GM12878 (cell line): ENCODE results near the gene RNU6-1. TPM values are rescaled to one million over a fixed set of nuclear protein-coding genes. Genes with fewer than 3 reads are reported as not detected.
A peak's percentile ranks its signal among the peaks of the same experiment; 100 is the strongest.

Source experiments
- ATAC-seq: fragments of 200-7000 bp; cut with Tn5 transposase; 3 replicates; pipeline ENCODE4 v1.9.1; 2020; ENCODE audit warnings: mild to moderate bottlenecking, moderate library complexity
- BruUV-seq: library from RNA; stranded (reverse); fragments of 400-500 nt; replicated peaks from 2 replicates; lab custom pipeline; 2021; lab: Mats Ljungman, UMichigan
- CTCF ChIA-PET: fragments of 300-600 bp; sonication (Branson Sonifier 250); formaldehyde crosslinking; extraction: SDS; loops from one replicate; lab custom pipeline; 2021; ENCODE audit warnings: inconsistent platforms; lab: Yijun Ruan, JAX
- POLR2A ChIA-PET: fragments of 350-600 bp; formaldehyde crosslinking; extraction: SDS; loops from one replicate; lab custom pipeline; 2021; ENCODE audit warnings: inconsistent platforms; lab: Charles Lee
- RAD21 ChIA-PET: fragments of 300-600 bp; sonication (Branson Sonifier 250); formaldehyde crosslinking; loops from one replicate; lab custom pipeline; 2023; ENCODE audit warnings: antibody characterized with exemption; ENCODE audit not compliant: unreplicated experiment; lab: Charles Lee
- SMC1A ChIA-PET: fragments of 300-600 bp; sonication (Branson Sonifier 250); formaldehyde crosslinking; loops from one replicate; lab custom pipeline; 2023; ENCODE audit not compliant: unreplicated experiment, uncharacterized antibody; lab: Charles Lee
- DNase-seq: peaks from one replicate; pipeline ENCODE4 v3.0.0-alpha.2; 2011; ENCODE audit warnings: low read depth, low spot score
- FAIRE-seq: peaks from 3 replicates; lab custom pipeline; 2011; peaks lifted over from hg19 to GRCh38; lab: Jason Lieb, UNC
- H2AFZ ChIP-seq: 2 replicates; pipeline ENCODE4 v1.6.0; 2011; ENCODE audit warnings: low read depth, low read length, control low read depth; ENCODE audit not compliant: control insufficient read depth
- H3K27ac ChIP-seq: 2 replicates; pipeline ENCODE4 v1.5.1; 2011; ENCODE audit warnings: control low read depth; ENCODE audit not compliant: control insufficient read depth, insufficient read depth
- H3K27me3 ChIP-seq, 2 experiments: replicated peaks in 1 of 2; 2 replicates each; pipeline versions ENCODE4 v1.6.0 to v1.6.1; 2011; ENCODE audit warnings: low read length in 1 of 2; ENCODE audit not compliant: control insufficient read depth in 2 of 2, insufficient read depth in 2 of 2
- H3K36me3 ChIP-seq, 2 experiments: 2 replicates each; pipeline ENCODE4 v1.5.1; 2011; ENCODE audit warnings: low read length in 1 of 2; ENCODE audit not compliant: control insufficient read depth in 2 of 2, insufficient read depth in 2 of 2
- H3K4me1 ChIP-seq: 2 replicates; pipeline ENCODE4 v1.6.1; 2011; ENCODE audit warnings: mild to moderate bottlenecking, low read length, moderate library complexity, mixed read lengths; ENCODE audit not compliant: control insufficient read depth, insufficient read depth
- H3K4me2 ChIP-seq: 2 replicates; pipeline ENCODE4 v1.6.0; 2011; ENCODE audit warnings: control low read depth; ENCODE audit not compliant: control insufficient read depth, insufficient read depth
- H3K4me3 ChIP-seq: fragments of 200-600 bp; sonication (generic); 2 replicates; pipeline ENCODE4 v1.5.1; 2016
- H3K79me2 ChIP-seq: 2 replicates; pipeline ENCODE4 v1.6.0; 2011; ENCODE audit warnings: low read length; ENCODE audit not compliant: control insufficient read depth, insufficient read depth
- H3K9ac ChIP-seq: 2 replicates; pipeline ENCODE4 v1.8.0; 2011; ENCODE audit warnings: low read length, control low read depth, mixed read lengths; ENCODE audit not compliant: control insufficient read depth, insufficient read depth
- H3K9me3 ChIP-seq: replicated peaks from 3 replicates; pipeline ENCODE4 v1.5.1; 2011; ENCODE audit warnings: mild to moderate bottlenecking, low read length; ENCODE audit not compliant: control insufficient read depth, insufficient read depth
- H4K20me1 ChIP-seq: 2 replicates; pipeline ENCODE4 v1.6.0; 2011; ENCODE audit not compliant: control insufficient read depth, insufficient read depth
- BACH1 ChIP-seq: fragments of 450-650 bp; IDR thresholded peaks from 2 replicates; pipeline ENCODE4 v1.6.1; 2017; ENCODE audit warnings: mild to moderate bottlenecking, borderline replicate concordance
- BRCA1 ChIP-seq: IDR thresholded peaks from 2 replicates; pipeline ENCODE4 v1.6.1; 2011; ENCODE audit warnings: low read depth, low read length, improper control_type of control experiment
- ESRRA ChIP-seq: IDR thresholded peaks from 2 replicates; pipeline ENCODE4 v1.6.1; 2012; ENCODE audit warnings: mild to moderate bottlenecking, low read length, improper control_type of control experiment
- POU2F2 ChIP-seq: IDR thresholded peaks from 3 replicates; pipeline ENCODE4 v1.6.1; 2011; ENCODE audit warnings: low read depth, mild to moderate bottlenecking, low read length, borderline replicate concordance
- RCOR1 ChIP-seq: conservative IDR thresholded peaks from 2 replicates; pipeline ENCODE4 v1.6.1; 2012; ENCODE audit warnings: low read depth, low read length, improper control_type of control experiment
- SIX5 ChIP-seq: IDR thresholded peaks from 2 replicates; pipeline ENCODE4 v1.6.1; 2011; ENCODE audit warnings: mild to moderate bottlenecking, low read depth, low read length, moderate library complexity; ENCODE audit not compliant: severe bottlenecking
- SP1 ChIP-seq: IDR thresholded peaks from one replicate; pipeline ENCODE4 v1.6.1; 2011; ENCODE audit warnings: low read depth, low read length
- WGBS: methylation state at CpG from one replicate; pipeline ENCODE4 v1.1.6; 2016; ENCODE audit warnings: low lambda C conversion rate; ENCODE audit not compliant: insufficient replicate concordance, insufficient coverage; ENCODE audit errors: missing lambda C conversion rate; 5-methylcytosine and 5-hydroxymethylcytosine counted together
- in situ Hi-C: fragments of 300-500 bp; cut with MboI; formaldehyde crosslinking; loops from 9 replicates; pipeline ENCODE4 v1.14.3; 2018; ENCODE audit warnings: mixed read lengths
- intact Hi-C: fragments of 100-400 bp; cut with micrococcal nuclease; formaldehyde crosslinking; loops from one replicate; pipeline ENCODE4 v1.14.2; 2022; ENCODE audit not compliant: unreplicated experiment
- polyA plus RNA-seq, 11 experiments: library from polyadenylated mRNA; depleted of rRNA in 4 of 11; unstranded in 6 of 11; stranded (reverse) in 5 of 11; fragments of >200 nt; fragmentation: Nextera tagmentation in 4 of 11; fragmentation: Illumina TruSeq in 1 of 11; extraction: Ambion mirVana in 4 of 11; extraction: Trizol in 1 of 11; gene quantifications; 1 replicate in 1 of 11; 2 replicates in 10 of 11; pipeline versions ENCODE4 v1.2.1 to v1.2.3, GENCODE V29; 2011 to 2016; ENCODE audit warnings: inconsistent platforms in 2 of 11, missing spikeins in 2 of 11, low read depth in 1 of 11
- total RNA-seq, 4 experiments: library from RNA; depleted of rRNA in 3 of 4; stranded (reverse); fragments of >200 nt in 3 of 4; fragmentation: Illumina TruSeq in 1 of 4; extraction: Trizol in 1 of 4; gene quantifications; 2 replicates each; pipeline versions ENCODE4 v1.2.1 to v1.2.3, GENCODE V29; 2013 to 2021

Gene RNU6-1
- total and polyA plus RNA-seq, 10 of the 15 experiments (the other 5 are each of a cell fraction or from before 2014, with no cell fraction given) = not detected

DNA sequence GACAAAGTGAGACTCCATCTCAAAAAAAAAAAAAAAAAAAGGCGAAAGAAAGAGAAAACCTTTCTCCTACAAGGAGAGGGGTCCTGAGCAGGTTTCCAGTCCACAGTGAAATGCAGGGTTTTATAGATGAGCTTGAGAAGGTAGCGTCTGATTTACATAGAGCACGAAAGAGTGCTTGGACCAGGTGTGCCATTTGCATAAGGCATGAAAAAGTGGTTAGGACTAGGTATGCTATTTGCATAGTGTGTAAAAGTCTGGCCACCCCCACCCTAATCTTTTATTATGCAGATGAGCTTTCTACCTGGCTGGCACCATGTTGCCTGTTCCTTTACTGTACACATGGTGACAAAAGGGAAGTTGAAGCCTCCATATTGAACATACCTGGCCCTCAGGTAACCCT lies 13.6 kb upstream of the RNU6-1 start:
- H3K9me3 ChIP-seq = no peaks in the 10 kb centered on the region; the same call in 2 of the 3 replicates
- TF ChIP-seq RCOR1 (no peak), POU2F2 (peak; percentile 67; the same call in 2 of the 3 replicates)
- TF ChIP-seq, all 136 proteins: peak for 1
- Histone ChIP-seq H3K4me3 (no peak overlapping the region), H3K4me1 (peaks cover 30% of the 10 kb centered on the region), H2AFZ (peak overlapping the region; percentile 20; the same call in 1 of the 2 replicates), H3K27ac (no peak overlapping the region), H3K9ac (no peak overlapping the region), H3K36me3 (no peaks in the 10 kb centered on the region), H3K79me2 (no peaks in the 10 kb centered on the region), H3K27me3 (no peaks in the 10 kb centered on the region), H4K20me1 (no peaks in the 10 kb centered on the region), H3K4me2 (peak overlapping the region; percentile 23; the same call in 1 of the 2 replicates)
- ChIA-PET POLR2A (interaction anchor here (0.5 to 2.0 kb wide), 14 partner anchors 8 to 802 kb away, joined by 3 to 17 read pairs (median 3); partner anchors contain the start of gene PIAS1), SMC1A (interaction anchor here (1.1 to 5.4 kb wide), 5 partner anchors 9 to 324 kb away, joined by 3 to 29 read pairs (median 8); partner anchors contain the start of gene RNU6-1), RAD21 (interaction anchor here (0.6 to 4.5 kb wide), 6 partner anchors 10 to 84 kb away, joined by 3 to 28 read pairs (median 6); no protein-coding TSS in a partner anchor), CTCF (interaction anchor here (1.2 to 2.5 kb wide), 4 partner anchors 10 to 301 kb away, joined by 4 to 20 read pairs (median 6); no protein-coding TSS in a partner anchor)
- FAIRE-seq = no peak
- in situ Hi-C loops = no loop called here
- 0% methylated on average over 3 of the region's 3 CpGs for WGBS
- ATAC-seq = no peak
- BruUV-seq = no TSS peak
- intact Hi-C loops = no loop called here
- DNase-seq = no peak

- H3K79me2 ChIP-seq = no peaks in the 10 kb centered on the region
- in situ Hi-C loops = no loop called here
- ATAC-seq = no peak
- no peaks in the 10 kb centered on the region for H3K36me3 ChIP-seq
- no peak overlapping the region for H2AFZ ChIP-seq
- no peak overlapping the region for H3K4me2 ChIP-seq
- H3K4me1 ChIP-seq = peaks cover 30% of the 10 kb centered on the region
- no peak overlapping the region for H3K4me3 ChIP-seq
- TF ChIP-seq BACH1 = no peak
- TF ChIP-seq SIX5 = no peak
- no peak for TF ChIP-seq SP1
- TF ChIP-seq ESRRA = no peak
- no peak for TF ChIP-seq BRCA1
- no peaks in the 10 kb centered on the region; the same call in 2 of the 3 replicates for H3K9me3 ChIP-seq
- BruUV-seq = TSS peak; percentile 61
- FAIRE-seq = no peak
- intact Hi-C loops = no loop called here
- 70% methylated on average over 3 of the region's 3 CpGs for WGBS
- H3K9ac ChIP-seq = no peak overlapping the region
- H3K27me3 ChIP-seq = no peaks in the 10 kb centered on the region
- no peaks in the 10 kb centered on the region for H4K20me1 ChIP-seq
- ChIA-PET RAD21 (interaction anchor here (3.3 to 4.5 kb wide), 3 partner anchors 11 to 17 kb away, joined by 9 to 28 read pairs (median 16); no protein-coding TSS in a partner anchor), SMC1A (interaction anchor here (0.7 to 5.4 kb wide), 2 partner anchors 12 to 135 kb away, joined by 3 to 29 read pairs; partner anchors contain the start of gene RNU6-1), POLR2A (interaction anchor here (0.7 to 2.0 kb wide), 4 partner anchors 9 to 352 kb away, joined by 3 to 17 read pairs (median 4); no protein-coding TSS in a partner anchor), CTCF (interaction anchor here (2.5 kb wide), 1 partner anchor 11 kb away, joined by 20 read pairs; no protein-coding TSS in a partner anchor)
- H3K27ac ChIP-seq = no peak overlapping the region
- no peak for DNase-seq
These were observed 12.6 kb upstream of the RNU6-1 start for GRCh38 chr15:67852418-67852817.
